NCI-H187 (cell line): ENCODE results near the gene RHBDF1.
A peak's percentile ranks its signal among the peaks of the same experiment; 100 is the strongest.
"Not testable (repeated sequence)": the region's sequence is repeated elsewhere in the genome, so short reads cannot be mapped to it uniquely, and the experiment has no call there.

Experiments used
- DNase-seq, 2 experiments: peaks; one replicate each; lab custom pipeline; 2025; lab: John Stamatoyannopoulos, UW

Gene RHBDF1

GRCh38 chr16:59440-60059 is 12.9 kb downstream of the RHBDF1 start:
- DNase-seq: no peak

GRCh38 chr16:58491-59439 is 13.7 kb downstream of the RHBDF1 start:
- no peak for DNase-seq

- DNase-seq: no peak
These were observed 14.7 kb downstream of the RHBDF1 start for GRCh38 chr16:57711-58110.

GRCh38 chr16:56231-56927 is 16.1 kb downstream of the RHBDF1 start:
- DNase-seq: no peak

- no peak for DNase-seq
These were observed 16.8 kb downstream of the RHBDF1 start for GRCh38 chr16:55571-56136.

GRCh38 chr16:54237-54581 is 18.2 kb downstream of the RHBDF1 start:
- DNase-seq: no peak

GRCh38 chr16:53346-54236 is 18.8 kb downstream of the RHBDF1 start, which contains the start of the genes POLR3K and SNRNP25:
TSS of gene POLR3K (minus strand) at chr16:53608. CDS start at chr16:53586, 22 bp downstream.
TSS of gene SNRNP25 (plus strand) at chr16:53828. CDS start at chr16:54017, 189 bp downstream.
- peak; percentile 97 to 98 for DNase-seq

GRCh38 chr16:50769-51591 is 21.5 kb downstream of the RHBDF1 start:
- DNase-seq: no peak

- no peak for DNase-seq
These were observed 25.2 kb downstream of the RHBDF1 start for GRCh38 chr16:47234-47633.

GRCh38 chr16:46510-46909 is 25.9 kb downstream of the RHBDF1 start:
- not testable (repeated sequence) for DNase-seq

GRCh38 chr16:45454-45853 is 27.0 kb downstream of the RHBDF1 start:
- no peak for DNase-seq

GRCh38 chr16:44655-45054 is 27.8 kb downstream of the RHBDF1 start:
- DNase-seq: no peak

GRCh38 chr16:43294-43693 is 29.1 kb downstream of the RHBDF1 start:
- DNase-seq: no peak

GRCh38 chr16:42691-43090 is 29.7 kb downstream of the RHBDF1 start:
- DNase-seq: no peak

- DNase-seq: no peak
These were observed 30.4 kb downstream of the RHBDF1 start for GRCh38 chr16:42069-42457.

- DNase-seq: no peak
These were observed 30.9 kb downstream of the RHBDF1 start for GRCh38 chr16:41439-42068.

GRCh38 chr16:38941-39892 is 33.2 kb downstream of the RHBDF1 start:
- DNase-seq: no peak

GRCh38 chr16:38206-38605 is 34.2 kb downstream of the RHBDF1 start:
- DNase-seq: not testable (repeated sequence)

GRCh38 chr16:37511-37910 is 34.9 kb downstream of the RHBDF1 start:
- DNase-seq: no peak
